HepG2 (cell line): ENCODE data around the gene HOXD3. TPM values are rescaled to one million over a fixed set of nuclear protein-coding genes. Genes with fewer than 3 reads are reported as not detected.

Experiments
- ATRX ChIP-seq: sonication (generic); formaldehyde crosslinking; IDR thresholded peaks from 2 replicates; pipeline ENCODE4 v1.4.0; 2020; ENCODE audit warnings: missing genetic modification reagents, borderline replicate concordance
- CREBL2 ChIP-seq: sonication (generic); formaldehyde crosslinking; IDR thresholded peaks from 2 replicates; pipeline ENCODE4 v1.8.1; 2023; ENCODE audit warnings: missing genetic modification reagents, mild to moderate bottlenecking, borderline replicate concordance
- EHMT2 ChIP-seq: fragments of 200-600 bp; sonication (generic); IDR thresholded peaks from 2 replicates; pipeline ENCODE4 v1.7.0; 2017; ENCODE audit warnings: antibody characterized with exemption, low read depth, low read length, borderline replicate concordance
- ETS1 ChIP-seq: sonication (generic); formaldehyde crosslinking; IDR thresholded peaks from 2 replicates; pipeline ENCODE4 v1.4.0; 2020; ENCODE audit warnings: missing genetic modification reagents
- ETV5 ChIP-seq: IDR thresholded peaks from 2 replicates; pipeline ENCODE4 v1.6.1; 2018; ENCODE audit warnings: missing biosample characterization, missing genetic modification reagents, inconsistent platforms, borderline replicate concordance
- FOSL2 ChIP-seq: sonication (generic); formaldehyde crosslinking; IDR thresholded peaks from 2 replicates; pipeline ENCODE4 v1.4.0; 2020; ENCODE audit warnings: missing genetic modification reagents
- HNF4G ChIP-seq, 2 experiments: sonication (generic) in 1 of 2; formaldehyde crosslinking in 1 of 2; IDR thresholded peaks; 2 replicates each; pipeline versions ENCODE4 v1.4.0 to v1.6.1; 2011 to 2020; ENCODE audit warnings: borderline replicate concordance in 2 of 2, low read depth in 2 of 2, mild to moderate bottlenecking in 2 of 2, low read length in 1 of 2, missing genetic modification reagents in 1 of 2, moderate library complexity in 1 of 2
- KDM1A ChIP-seq: IDR thresholded peaks from 2 replicates; pipeline ENCODE4 v1.6.1; 2016; ENCODE audit warnings: missing compliant biosample characterization
- MTERF4 ChIP-seq: sonication (generic); formaldehyde crosslinking; IDR thresholded peaks from 2 replicates; pipeline ENCODE4 v1.8.0; 2023; ENCODE audit warnings: mild to moderate bottlenecking, missing genetic modification reagents
- POGK ChIP-seq: sonication (generic); formaldehyde crosslinking; conservative IDR thresholded peaks from 2 replicates; pipeline ENCODE4 v1.8.0; 2022; ENCODE audit warnings: mild to moderate bottlenecking, moderate library complexity, missing genetic modification reagents
- POGZ ChIP-seq: sonication (generic); formaldehyde crosslinking; IDR thresholded peaks from 2 replicates; pipeline ENCODE4 v1.4.0; 2020; ENCODE audit warnings: mild to moderate bottlenecking, missing genetic modification reagents
- PPARG ChIP-seq: conservative IDR thresholded peaks from 2 replicates; pipeline ENCODE4 v1.6.1; 2016; ENCODE audit warnings: missing biosample characterization, missing genetic modification reagents
- RXRB ChIP-seq: IDR thresholded peaks from 2 replicates; pipeline ENCODE4 v1.6.1; 2016; ENCODE audit warnings: borderline replicate concordance, missing genetic modification reagents, missing compliant biosample characterization
- SMARCC2 ChIP-seq: fragments of 450-650 bp; IDR thresholded peaks from 2 replicates; pipeline ENCODE4 v1.6.1; 2017; ENCODE audit warnings: antibody characterized with exemption, mild to moderate bottlenecking
- SMYD3 ChIP-seq: sonication (generic); formaldehyde crosslinking; IDR thresholded peaks from 2 replicates; pipeline ENCODE4 v1.8.1; 2023; ENCODE audit warnings: mild to moderate bottlenecking, missing genetic modification reagents
- SP1 ChIP-seq, 2 experiments: fragments of 450-650 bp in 1 of 2; sonication (generic) in 1 of 2; formaldehyde crosslinking in 1 of 2; IDR thresholded peaks; 2 replicates each; pipeline versions ENCODE4 v1.4.0 to v1.6.1; 2016 to 2020; ENCODE audit warnings: missing genetic modification reagents in 1 of 2
- SRSF4 ChIP-seq: fragments of 200-400 bp; formaldehyde crosslinking; IDR thresholded peaks from one replicate; pipeline ENCODE4 v1.6.1; 2018; ENCODE audit warnings: mild to moderate bottlenecking, low read depth, low read length, moderate library complexity; ENCODE audit not compliant: poor library complexity, severe bottlenecking
- TAF1 ChIP-seq: sonication (generic); formaldehyde crosslinking; IDR thresholded peaks from 2 replicates; pipeline ENCODE4 v1.4.0; 2020; ENCODE audit warnings: missing genetic modification reagents
- ZBTB38 ChIP-seq: sonication (generic); formaldehyde crosslinking; IDR thresholded peaks from 2 replicates; pipeline ENCODE4 v1.5.1; 2020; ENCODE audit warnings: mild to moderate bottlenecking, missing genetic modification reagents
- ZFX ChIP-seq: sonication (generic); formaldehyde crosslinking; IDR thresholded peaks from 2 replicates; pipeline ENCODE4 v1.4.0; 2020; ENCODE audit warnings: mild to moderate bottlenecking, low read depth, missing genetic modification reagents, moderate library complexity
- ZNF180 ChIP-seq: sonication (generic); formaldehyde crosslinking; IDR thresholded peaks from 2 replicates; pipeline ENCODE4 v1.4.0; 2020; ENCODE audit warnings: low read depth, missing genetic modification reagents, borderline replicate concordance
- ZNF660 ChIP-seq: sonication (generic); formaldehyde crosslinking; IDR thresholded peaks from 2 replicates; pipeline ENCODE4 v1.5.1; 2020; ENCODE audit warnings: mild to moderate bottlenecking, low read depth, missing genetic modification reagents, borderline replicate concordance
- ZNF7 ChIP-seq: IDR thresholded peaks from 2 replicates; pipeline ENCODE4 v1.6.1; 2016; ENCODE audit warnings: missing biosample characterization, missing genetic modification reagents
- polyA plus RNA-seq, 8 experiments: library from polyadenylated mRNA; depleted of rRNA in 3 of 8; stranded (reverse) in 7 of 8; unstranded in 1 of 8; fragments of >200 nt; fragmentation: Illumina TruSeq in 4 of 8; extraction: Trizol in 4 of 8; gene quantifications; 2 replicates each; pipeline versions ENCODE4 v1.2.1 to v1.2.3, GENCODE V29; 2011 to 2016; ENCODE audit warnings: low read depth in 4 of 8, missing spikeins in 1 of 8, mixed read lengths in 1 of 8; ENCODE audit not compliant: insufficient read depth in 1 of 8
- total RNA-seq, 5 experiments: library from RNA; depleted of rRNA; stranded (reverse); fragments of >200 nt; fragmentation: Illumina TruSeq; extraction: Trizol; gene quantifications; 2 replicates each; pipeline ENCODE4 v1.2.3, GENCODE V29; 2016; ENCODE audit warnings: low read depth in 1 of 5

The HOXD3 gene
- total and polyA plus RNA-seq, 2 of the 13 experiments (the other 11 are each of a cell fraction or from before 2014, with no cell fraction given) = 0.05 to 0.09 TPM

GRCh38 chr2:176187899-176188773, 31.0 kb downstream of the HOXD3 start, which contains the start of gene HOXD1 (continued):
- TF ChIP-seq MTERF4 (no peak), SMARCC2 (no peak), ZFX (peak; percentile 87), PPARG (CRISPR knock-in tag) (no peak), ZNF7 (CRISPR knock-in tag) (no peak), POGZ (CRISPR knock-in tag) (peak; percentile 29; the same call in 1 of the 2 replicates), EHMT2 (no peak), CREBL2 (CRISPR knock-in tag) (peak; percentile 14; the same call in 1 of the 2 replicates), RXRB (CRISPR knock-in tag) (no peak), FOSL2 (CRISPR knock-in tag) (no peak), HNF4G (IDR thresholded peaks at IDR 0.05; ENCODE audit: borderline replicate concordance, low read depth, low read length) (no peak), HNF4G (CRISPR knock-in tag; IDR thresholded peaks at IDR 0.05; ENCODE audit: borderline replicate concordance, low read depth) (no peak), ZNF180 (no peak), ZBTB38 (no peak), ATRX (CRISPR knock-in tag) (no peak), SRSF4 (no peak), POGK (CRISPR knock-in tag) (peak; percentile 86), ETV5 (no peak), ZNF660 (no peak), SMYD3 (CRISPR knock-in tag) (no peak), ETS1 (CRISPR knock-in tag) (0 out of 2 replicates have a peak, but pooled peaks have one; percentile 41), KDM1A (no peak), TAF1 (peak; percentile 73), SP1 (IDR thresholded peaks at IDR 0.05) (no peak), SP1 (CRISPR knock-in tag; IDR thresholded peaks at IDR 0.05) (peak; percentile 38; the same call in 1 of the 2 replicates)
